Colonic mucosa (tissue), 4 donors: Measurements from ENCODE around the gene OBSCN. TPM values are rescaled to one million over a fixed set of nuclear protein-coding genes. Genes with fewer than 3 reads are reported as not detected.

ENCODE experiments used
- DNase-seq: peaks from one replicate; pipeline ENCODE4 v3.0.0-alpha.2; 2020
- H3K27ac ChIP-seq: fragments of 200-600 bp; one replicate; pipeline ENCODE4 v1.8.0; 2021
- H3K27me3 ChIP-seq: fragments of 200-600 bp; one replicate; pipeline ENCODE4 v1.8.0; 2021
- H3K36me3 ChIP-seq: fragments of 200-600 bp; one replicate; pipeline ENCODE4 v1.8.0; 2021
- H3K4me1 ChIP-seq: fragments of 200-600 bp; one replicate; pipeline ENCODE4 v1.8.0; 2021; ENCODE audit warnings: mild to moderate bottlenecking
- H3K4me3 ChIP-seq: fragments of 200-600 bp; one replicate; pipeline ENCODE4 v1.8.0; 2021
- H3K9ac ChIP-seq, 2 donors: one replicate each; pipeline ENCODE4 v1.7.0; 2013; ENCODE audit warnings: control low read depth in 2 of 2, low read depth in 2 of 2, low read length in 2 of 2
- H3K9me3 ChIP-seq: fragments of 200-600 bp; one replicate; pipeline ENCODE4 v1.8.0; 2021
- intact Hi-C: fragments of 100-400 bp; cut with DNase I; formaldehyde crosslinking; loops from one replicate; pipeline ENCODE4 v1.14.1; 2022
- total RNA-seq, 2 donors: library from RNA; stranded (reverse); fragmentation: NEBNext Ultra II Directional in 1 of 2; extraction: Animal tissue kit (Norgen Biotek cat#: 25700) in 1 of 2; gene quantifications; one replicate each; pipeline ENCODE4 v1.2.1, GENCODE V29; 2021
- TF ChIP-seq, protein P1 (sequence below): fragments of 200-600 bp; IDR thresholded peaks from one replicate; pipeline ENCODE4 v1.8.0; 2022; ENCODE audit warnings: antibody characterized with exemption, mild to moderate bottlenecking
- donor health status: healthy.
- donor health status: DM: no; HTN: no; CAD: no.
- donor health status: DM: no; HTN: no; CAD: no.

The OBSCN gene
- total RNA-seq, 2 donors from 2014 or later: 3.6 to 7.9 TPM

DNA sequence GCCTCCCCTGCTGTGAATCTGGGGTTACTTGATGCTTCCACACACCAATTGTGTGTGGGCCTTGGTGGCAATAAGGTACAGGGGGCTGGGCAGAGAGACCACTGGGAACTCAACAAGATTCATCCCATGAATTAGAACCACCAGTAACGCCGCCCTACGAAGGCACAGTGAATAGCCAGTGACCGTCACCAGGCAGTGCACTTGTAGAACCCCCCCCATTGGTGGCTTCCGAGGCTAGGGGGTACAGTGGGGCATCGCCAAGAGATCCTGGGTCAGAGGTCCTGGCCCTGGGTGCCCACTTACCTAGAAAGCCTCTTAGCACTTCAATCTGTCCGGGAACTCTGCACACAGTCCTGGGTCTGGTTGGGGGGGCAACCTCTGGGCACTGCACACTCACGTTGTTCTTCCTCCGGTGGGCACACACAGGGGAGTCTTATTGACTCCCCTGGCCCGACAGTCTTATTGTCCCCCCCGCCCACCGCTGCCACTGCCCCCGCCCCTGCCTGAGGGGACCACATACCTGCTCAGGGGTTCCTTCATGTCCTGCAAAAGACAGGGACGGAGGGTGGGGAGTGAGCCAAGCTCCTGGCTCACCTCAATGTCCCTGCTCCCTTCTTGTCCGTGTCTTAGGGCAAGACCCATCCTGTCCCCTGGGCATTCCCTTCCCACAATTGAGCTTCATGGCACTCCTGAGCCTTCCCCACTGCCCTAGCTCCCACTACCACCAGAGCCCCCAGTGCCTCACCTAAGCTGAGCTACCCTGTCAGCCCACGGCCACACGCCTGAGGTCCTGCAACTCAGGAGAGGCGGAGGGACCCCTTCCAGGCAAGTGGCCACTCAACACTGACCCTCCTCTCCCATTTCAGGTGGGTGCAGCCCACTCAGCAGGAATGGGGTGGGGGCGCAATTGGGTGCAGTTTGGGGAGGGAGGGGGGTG, 201.3 kb downstream of the OBSCN start:
- TF ChIP-seq, protein P1, sequence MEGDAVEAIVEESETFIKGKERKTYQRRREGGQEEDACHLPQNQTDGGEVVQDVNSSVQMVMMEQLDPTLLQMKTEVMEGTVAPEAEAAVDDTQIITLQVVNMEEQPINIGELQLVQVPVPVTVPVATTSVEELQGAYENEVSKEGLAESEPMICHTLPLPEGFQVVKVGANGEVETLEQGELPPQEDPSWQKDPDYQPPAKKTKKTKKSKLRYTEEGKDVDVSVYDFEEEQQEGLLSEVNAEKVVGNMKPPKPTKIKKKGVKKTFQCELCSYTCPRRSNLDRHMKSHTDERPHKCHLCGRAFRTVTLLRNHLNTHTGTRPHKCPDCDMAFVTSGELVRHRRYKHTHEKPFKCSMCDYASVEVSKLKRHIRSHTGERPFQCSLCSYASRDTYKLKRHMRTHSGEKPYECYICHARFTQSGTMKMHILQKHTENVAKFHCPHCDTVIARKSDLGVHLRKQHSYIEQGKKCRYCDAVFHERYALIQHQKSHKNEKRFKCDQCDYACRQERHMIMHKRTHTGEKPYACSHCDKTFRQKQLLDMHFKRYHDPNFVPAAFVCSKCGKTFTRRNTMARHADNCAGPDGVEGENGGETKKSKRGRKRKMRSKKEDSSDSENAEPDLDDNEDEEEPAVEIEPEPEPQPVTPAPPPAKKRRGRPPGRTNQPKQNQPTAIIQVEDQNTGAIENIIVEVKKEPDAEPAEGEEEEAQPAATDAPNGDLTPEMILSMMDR: no peak
- Histone ChIP-seq H3K4me3 (no peak overlapping the region), H3K4me1 (peaks cover 12% of the 10 kb centered on the region), H3K27me3 (no peaks in the 10 kb centered on the region), H3K36me3 (no peaks in the 10 kb centered on the region), H3K27ac (no peak overlapping the region), H3K9me3 (no peaks in the 10 kb centered on the region), H3K9ac (no peak overlapping the region)
- DNase-seq: no peak
- intact Hi-C loops: loop anchor here (5.0 kb wide), 1 partner anchor 48 kb away; a partner anchor contains a TSS

- TF ChIP-seq, protein P1: no peak
- Histone ChIP-seq H3K9me3 (no peaks in the 10 kb centered on the region), H3K27ac (no peak overlapping the region), H3K36me3 (no peaks in the 10 kb centered on the region), H3K4me3 (no peak overlapping the region), H3K9ac (no peak overlapping the region), H3K4me1 (peaks cover 4% of the 10 kb centered on the region), H3K27me3 (no peaks in the 10 kb centered on the region)
- intact Hi-C loops: no loop called here
- DNase-seq: no peak
These were observed 202.2 kb downstream of the OBSCN start for GRCh38 chr1:228410015-228410414.

DNA sequence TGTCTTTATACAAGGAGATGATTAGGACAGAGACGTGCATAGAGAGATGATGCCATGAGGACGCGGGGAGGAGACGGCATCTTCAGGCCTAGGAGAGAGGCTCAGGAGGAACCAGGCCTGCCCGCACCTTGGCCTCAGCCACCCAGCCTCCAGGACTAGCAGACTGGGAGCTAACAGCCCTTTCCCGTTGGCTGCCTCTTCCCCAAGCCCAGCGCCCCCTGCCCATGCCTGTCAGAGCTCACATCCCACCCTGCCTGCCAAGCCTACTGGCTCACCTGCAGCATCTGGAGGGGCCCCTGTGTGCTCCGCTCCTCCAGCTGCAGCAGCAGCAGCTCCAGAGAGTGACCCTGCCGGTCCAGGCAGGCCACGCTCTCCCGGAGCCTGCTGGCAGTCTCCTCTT, 202.8 kb downstream of the OBSCN start:
- TF ChIP-seq, protein P1: no peak
- intact Hi-C loops: no loop called here
- Histone ChIP-seq H3K9ac (no peak overlapping the region), H3K9me3 (no peaks in the 10 kb centered on the region), H3K36me3 (no peaks in the 10 kb centered on the region), H3K4me3 (no peak overlapping the region), H3K27me3 (no peaks in the 10 kb centered on the region), H3K4me1 (no peaks in the 10 kb centered on the region), H3K27ac (no peak overlapping the region)
- no peak for DNase-seq

DNA sequence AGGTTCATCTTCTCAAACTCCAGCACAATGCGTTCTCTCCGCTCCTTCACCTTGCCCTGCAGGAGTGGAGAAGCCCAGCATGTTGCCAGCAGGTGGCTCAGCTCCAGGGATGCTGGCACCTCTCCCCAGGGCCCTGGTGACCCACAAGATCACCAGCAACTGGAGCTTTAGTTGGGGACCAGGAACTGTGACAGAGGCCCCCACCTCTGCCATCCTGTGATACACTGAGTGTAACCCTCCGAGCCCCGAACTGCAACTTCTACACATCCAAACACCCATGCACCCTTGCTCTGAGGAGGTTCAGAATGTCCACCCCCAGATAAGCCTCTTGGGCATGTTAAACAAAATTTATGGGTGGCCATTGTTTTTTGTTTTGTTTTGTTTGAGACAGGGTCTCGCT, 203.3 kb downstream of the OBSCN start:
- Histone ChIP-seq H3K27ac (no peak overlapping the region), H3K9me3 (no peaks in the 10 kb centered on the region), H3K27me3 (peaks cover 2% of the 10 kb centered on the region), H3K9ac (no peak overlapping the region), H3K4me1 (peaks cover 2% of the 10 kb centered on the region), H3K36me3 (no peaks in the 10 kb centered on the region), H3K4me3 (no peak overlapping the region)
- intact Hi-C loops: no loop called here
- TF ChIP-seq, protein P1: no peak
- DNase-seq: no peak

- H3K27me3 ChIP-seq: peaks cover 7% of the 10 kb centered on the region
- H3K27ac ChIP-seq: no peak overlapping the region
- no peaks in the 10 kb centered on the region for H3K36me3 ChIP-seq
- no peak overlapping the region for H3K4me3 ChIP-seq
- H3K9ac ChIP-seq: no peak overlapping the region
- no peak for DNase-seq
- peaks cover 5% of the 10 kb centered on the region for H3K4me1 ChIP-seq
- TF ChIP-seq, protein P1: no peak
- no peaks in the 10 kb centered on the region for H3K9me3 ChIP-seq
- intact Hi-C loops: no loop called here
These were observed 203.9 kb downstream of the OBSCN start for GRCh38 chr1:228411548-228412430.
